Activated CD4-positive, alpha-beta T cell treated with anti-CD3 and anti-CD28 coated beads, Interleukin-2, amount 50 U/mL, for 24 hours (primary cell): ENCODE measurements around the gene SEC23IP.
"Not testable (repeated sequence)": the region's sequence is repeated elsewhere in the genome, so short reads cannot be mapped to it uniquely, and the experiment has no call there.

ENCODE experiments used
- DNase-seq, 2 donors: peaks; one replicate each; pipeline ENCODE4 v3.0.0-alpha.2; 2020; ENCODE audit warnings: low read depth in 1 of 2, low spot score in 1 of 2

The SEC23IP gene

DNA sequence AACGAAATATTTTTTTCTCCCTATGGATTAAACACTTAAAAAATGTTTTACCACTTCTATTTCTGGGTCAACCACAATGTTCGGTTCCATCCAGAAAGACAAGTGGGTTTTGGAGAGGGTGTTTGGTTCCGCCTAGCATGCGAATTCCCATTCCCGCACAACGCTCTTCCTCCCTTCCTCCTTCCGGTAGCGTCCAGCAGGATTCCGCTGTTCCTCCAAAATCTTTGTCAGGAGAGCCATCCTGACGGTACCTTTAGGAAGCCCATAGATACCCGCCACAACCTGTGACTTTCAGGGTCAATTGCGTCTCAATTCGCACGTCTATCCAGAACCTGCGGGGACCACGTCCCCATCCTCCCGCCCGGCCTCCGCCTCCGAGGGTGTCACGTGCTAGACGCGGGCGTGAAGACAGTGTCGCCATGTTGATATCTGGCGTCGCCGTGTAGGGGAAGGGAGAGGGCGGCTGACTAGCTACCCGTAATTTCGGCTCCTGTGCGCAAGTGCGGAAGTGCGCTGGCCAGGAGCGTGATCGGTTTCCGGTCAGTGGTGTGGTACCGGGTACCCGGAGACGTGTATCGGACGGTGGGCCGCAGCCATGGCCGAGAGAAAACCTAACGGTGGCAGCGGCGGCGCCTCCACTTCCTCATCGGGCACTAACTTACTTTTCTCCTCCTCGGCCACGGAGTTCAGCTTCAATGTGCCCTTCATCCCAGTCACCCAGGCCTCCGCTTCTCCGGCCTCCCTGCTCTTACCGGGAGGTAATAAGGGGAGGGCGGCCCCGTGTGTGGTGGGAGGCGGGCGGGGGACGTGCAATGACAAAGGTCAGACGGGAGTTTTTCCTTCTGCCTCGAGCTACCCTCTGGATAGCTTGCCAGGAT, at the start of gene SEC23IP:
Gene SEC23IP (plus strand): TSS at position 543 of the 878 bp plus-strand sequence. CDS start 53 bp downstream, at position 596.
- peak; percentile 80 to 91 for DNase-seq

DNA sequence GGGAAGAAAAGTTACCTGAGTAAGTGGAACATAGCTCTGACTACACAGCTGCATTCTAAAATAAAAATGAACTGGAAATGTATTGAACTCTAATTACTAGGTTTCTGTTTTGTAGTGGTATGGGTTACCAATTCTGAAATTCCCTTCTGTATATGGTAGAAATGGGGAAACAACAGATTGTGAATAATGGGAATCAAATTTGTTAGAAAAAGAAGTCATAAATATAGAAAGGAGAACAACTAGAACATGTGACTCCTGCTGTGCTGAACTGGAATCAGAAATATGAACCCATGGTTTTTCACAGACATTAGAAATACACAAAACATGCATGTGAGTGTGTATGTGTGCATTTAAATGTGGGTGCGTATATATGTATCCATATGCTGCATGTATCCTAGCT, 46.9 kb upstream of the SEC23IP start:
- no peak for DNase-seq

DNA sequence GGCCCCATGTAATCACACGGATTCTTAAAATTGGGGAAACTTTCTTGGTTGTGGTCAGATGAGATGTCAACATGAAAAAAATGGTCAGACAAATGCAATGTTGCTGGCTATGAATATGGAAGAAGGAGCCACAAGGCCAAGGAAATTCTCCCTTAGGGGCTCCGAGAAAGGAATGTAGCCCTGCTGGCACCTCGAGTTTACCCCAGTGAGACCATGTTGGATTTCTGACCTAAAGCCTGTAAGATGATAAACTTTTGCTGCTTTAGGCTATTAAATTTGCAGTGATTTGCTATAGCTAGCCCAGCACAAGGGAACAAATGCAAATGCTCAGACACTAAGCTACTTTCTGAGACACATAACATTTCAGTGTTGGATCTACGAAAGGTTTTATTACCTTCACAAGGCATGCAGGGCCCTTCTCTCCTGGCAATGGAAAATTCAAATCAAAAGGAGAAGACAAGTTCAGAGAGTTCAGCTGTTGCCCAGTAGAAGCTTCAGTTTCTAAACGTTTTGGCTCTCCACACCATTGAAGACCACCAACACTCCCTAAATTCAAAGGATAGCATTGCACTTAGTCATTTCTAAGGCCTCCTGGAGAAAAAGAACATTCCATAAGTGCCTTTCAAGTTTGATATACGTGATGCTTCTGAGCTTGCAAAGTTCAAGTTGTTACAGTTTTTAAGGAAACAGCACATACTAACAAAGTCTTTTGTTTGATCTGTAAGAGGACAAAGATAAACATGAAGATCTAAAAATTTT, 43.3 kb upstream of the SEC23IP start:
- no peak for DNase-seq

DNA sequence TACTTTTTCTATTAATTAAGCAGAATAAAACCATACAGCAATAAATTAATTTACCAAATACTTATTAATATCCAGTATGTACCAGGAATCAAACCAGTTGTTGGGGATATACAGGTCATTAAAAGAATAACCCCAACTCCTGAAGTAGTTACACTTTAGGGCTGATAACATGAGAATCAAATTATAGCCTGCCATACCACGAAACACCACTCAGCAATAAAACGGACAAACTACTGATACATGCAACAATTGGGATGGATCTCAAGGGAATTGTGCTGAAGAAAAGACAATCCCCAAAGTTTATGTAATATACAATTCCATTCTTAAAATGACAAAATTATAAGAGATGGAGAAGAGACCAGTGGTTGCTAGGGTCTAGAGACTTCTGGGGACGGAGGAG, 42.6 kb upstream of the SEC23IP start:
- DNase-seq, result no peak

DNA sequence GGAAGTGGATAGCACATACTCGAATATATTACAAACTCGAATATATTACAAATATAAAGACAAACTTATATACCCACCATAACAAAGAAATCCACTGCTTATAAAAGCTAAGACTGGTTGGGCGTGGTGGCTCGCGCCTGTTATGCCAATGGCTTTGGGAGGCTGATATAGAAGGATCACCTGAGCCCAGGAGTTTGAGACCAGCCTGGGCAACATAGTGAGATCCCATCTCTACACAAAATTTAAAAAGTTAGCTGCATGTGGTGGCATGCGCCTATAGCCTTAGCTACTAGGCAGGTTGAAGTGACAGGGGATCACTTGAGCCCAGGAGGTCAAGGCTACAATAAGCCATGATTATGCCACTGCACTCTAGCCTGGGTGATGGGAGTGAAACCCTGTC, 40.3 kb upstream of the SEC23IP start:
- DNase-seq, result no peak

DNA sequence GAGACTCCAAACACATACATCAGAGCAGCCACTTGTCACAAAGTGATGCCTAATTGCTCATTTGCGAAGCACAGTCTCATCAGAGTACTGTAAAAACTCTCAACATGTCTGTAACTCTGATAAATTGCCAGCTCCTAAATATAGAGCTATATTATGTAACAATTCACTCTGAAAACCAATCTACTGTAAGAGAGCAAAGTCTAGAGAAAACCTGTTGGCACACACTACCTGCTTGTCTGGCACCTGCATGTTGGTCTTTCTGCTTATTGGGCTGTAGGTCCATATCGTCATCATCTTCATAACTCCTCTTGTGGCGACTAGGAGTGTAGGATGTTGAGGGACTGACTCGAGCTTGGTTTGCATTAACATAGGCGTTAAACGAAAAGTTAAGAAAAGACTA, 39.7 kb upstream of the SEC23IP start:
- no peak for DNase-seq

DNA sequence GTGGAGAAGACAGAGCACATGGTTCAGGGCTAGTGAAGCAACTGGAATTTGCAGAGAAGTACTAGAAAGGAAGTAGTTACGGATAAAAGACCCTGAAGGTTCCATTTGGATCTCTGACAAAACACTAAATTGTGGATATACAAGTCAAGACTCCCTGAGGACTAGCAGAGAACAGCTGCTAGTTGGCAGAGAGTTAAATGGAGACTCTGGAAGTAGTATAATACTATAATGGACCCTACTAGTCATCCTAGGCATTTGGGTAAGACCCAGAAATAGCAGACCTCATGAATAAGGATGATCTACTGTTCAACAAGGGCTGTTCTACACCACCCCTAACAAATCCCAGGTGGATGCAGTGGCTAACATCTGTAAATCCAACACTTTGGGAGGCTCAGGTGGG, 39.0 kb upstream of the SEC23IP start:
- no peak for DNase-seq

DNA sequence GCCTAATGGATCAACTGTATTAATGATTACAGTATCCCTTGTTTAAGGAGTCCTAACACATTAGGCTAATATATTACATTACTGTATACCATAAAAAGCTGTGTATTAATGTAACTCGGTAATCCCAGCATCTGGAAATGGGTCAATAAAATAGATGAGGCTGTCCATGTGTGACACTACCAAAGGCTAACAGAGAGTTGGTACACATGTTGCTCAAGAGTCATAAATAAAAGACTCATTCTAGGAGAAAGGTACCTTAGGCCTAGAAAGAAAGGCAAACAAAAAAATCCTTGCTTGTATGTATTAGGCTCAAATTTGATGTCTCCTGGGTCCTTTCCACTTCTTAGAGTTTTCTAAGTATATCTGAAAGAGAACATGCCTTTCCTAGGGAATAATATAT, 34.5 kb upstream of the SEC23IP start:
- DNase-seq, result no peak

DNA sequence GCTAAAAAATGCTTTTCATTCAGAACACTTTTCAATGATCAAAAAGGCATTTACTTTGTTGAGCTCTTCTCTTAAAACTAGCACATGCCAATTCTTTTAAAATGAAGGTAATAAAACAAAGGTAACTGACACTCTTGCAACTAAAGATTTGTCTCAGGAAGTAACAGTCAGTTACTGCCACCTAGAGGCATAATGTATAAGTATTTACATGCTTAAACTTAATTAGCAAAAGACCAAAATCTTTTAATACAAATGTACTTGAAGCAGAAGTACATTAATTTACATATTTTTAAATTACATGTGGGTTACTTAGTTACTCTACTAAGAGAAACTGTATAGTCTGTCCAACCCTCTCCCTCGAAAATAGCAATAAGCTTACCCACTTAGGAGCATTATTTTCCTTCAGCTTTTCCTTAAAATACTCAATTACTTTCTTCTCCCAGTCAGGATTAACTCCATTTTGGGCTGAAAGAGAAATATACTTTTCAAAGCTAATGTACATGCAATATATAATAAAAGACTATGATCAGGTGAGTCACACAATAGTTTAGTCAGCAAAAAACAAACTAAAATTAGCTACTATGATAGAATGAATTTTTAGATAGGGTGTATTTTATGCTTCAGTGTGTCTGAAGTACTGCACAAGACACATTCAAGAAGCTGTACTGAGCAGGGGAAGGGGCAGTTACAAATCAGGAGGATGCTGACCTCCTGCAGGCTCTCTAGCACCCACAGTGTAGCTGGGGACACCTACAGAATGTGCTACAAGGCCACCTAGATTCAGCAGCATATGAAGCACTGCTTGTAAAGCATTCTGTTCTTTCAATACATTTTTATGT, 32.9 kb upstream of the SEC23IP start:
- DNase-seq, result no peak

DNA sequence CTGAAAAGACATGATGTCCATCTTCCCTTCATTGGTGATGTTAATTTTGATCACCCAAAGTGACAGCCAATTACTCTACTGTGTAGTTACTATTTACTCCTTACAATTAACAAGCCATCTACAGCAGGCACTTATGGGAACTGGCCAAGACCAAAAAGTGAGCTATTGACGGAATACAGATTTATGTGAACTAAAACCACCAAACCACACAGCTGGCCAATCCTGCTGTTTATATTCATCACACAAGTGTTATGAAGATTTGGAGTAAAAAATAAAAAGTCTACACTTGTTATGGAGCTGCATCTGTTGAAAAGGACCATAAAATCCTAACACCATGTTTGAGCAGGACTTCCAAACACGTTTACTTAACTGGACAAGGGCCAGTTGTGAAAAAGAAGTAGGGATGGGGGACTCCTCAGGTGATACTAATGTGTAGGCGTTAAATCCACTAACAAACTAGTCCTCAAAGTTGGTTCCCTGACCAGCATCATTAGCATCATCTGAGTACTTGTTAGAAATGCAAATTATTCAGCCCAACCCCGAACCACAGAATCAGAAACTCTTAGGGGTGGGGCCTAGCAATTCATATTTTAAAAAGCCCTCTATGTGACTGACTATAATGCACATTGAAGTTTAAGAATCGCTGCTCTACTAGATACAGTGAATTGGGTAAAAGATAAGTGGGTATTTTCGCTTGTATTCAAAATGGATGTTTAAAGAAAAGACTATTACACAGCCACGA, 31.5 kb upstream of the SEC23IP start:
- no peak for DNase-seq

DNA sequence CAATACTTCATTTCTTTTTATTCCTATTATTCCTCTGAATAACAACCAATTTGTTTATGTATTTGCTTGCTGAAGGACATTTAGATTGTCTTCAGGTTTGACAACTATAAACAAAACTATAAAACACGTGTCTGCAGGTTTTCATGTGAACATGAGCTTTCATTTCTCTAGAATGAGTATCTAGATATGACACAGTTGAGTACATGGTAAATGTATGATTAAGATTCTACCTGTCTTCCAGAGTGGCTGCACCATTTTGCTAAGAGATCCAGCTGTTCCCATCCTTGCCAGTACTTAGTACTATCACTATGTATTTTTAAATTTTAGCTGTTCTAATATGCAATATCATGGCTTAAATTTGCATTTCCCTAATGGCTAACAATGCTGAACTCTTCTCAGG, 30.0 kb upstream of the SEC23IP start:
- DNase-seq, result no peak

DNA sequence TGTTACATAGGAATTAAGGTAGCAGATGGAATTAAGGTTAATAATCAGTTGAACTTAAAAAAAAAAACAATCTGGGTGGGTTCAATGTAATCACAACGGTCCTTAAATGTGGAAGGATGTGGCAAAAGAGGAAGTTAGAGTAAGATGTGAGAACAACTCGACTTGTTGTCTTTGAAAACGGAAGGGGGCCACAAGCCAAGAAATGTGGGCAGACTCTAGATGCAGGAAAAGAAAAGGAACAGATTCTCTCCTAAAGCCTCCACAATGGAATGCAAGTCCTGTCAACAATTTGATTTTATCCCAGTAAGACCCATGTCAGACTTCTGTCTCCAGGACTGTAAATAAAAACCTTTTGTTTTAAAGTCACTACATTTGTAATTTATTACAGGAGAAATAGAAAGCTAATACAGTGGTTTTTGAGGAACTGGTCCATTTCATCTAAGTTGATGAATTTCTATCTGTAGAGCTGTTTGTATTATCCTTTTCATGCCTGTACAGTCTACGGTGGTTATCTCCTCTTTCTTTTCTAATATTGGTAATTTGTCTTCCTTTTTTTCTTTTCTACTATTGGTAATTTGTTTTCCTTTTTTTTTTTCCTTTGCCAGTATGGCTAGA, 28.5 kb upstream of the SEC23IP start:
- DNase-seq, result no peak

DNA sequence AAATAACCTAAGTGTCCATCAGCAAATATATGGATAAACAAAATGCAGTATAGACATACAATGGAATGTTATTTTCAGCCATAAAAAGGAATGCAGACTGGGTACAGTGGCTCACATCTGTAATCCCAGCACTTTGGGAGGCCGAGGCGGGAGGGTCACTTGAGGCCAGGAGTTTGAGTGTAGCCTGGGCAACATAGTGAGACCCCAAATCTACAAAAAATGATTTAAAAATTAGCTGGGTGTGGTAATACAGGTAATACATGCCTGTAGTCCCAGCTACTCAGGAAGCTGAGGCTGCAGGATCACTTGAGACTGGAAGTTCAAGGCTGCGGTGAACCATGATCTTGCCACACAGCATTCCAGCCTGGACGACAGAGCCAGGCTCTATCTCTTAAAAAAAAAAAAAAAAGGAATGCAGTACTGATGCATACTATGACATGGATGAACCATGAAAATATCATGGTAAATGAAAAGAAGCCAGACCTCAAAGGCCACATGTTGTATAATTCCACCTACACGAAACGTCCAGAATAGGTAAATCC, 26.8 kb upstream of the SEC23IP start:
- DNase-seq, result no peak

DNA sequence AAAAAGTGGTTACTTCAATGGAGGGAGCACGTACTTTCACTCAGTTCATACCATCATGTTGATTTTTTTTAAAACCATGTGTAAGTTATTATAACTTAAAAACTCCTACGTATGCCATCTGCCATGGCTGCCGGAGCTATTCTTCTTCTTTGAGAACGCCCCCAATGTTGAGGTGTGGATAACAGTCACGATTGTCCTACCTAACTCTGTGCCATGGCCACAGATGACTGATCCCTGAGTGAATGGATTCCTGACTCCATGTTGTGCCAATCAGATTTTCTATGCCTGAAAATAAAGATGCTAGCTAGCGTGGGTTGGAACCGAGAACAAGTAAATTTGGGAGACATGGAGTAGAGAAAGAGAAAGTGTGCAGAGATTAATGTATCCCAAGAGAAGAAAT, 25.2 kb upstream of the SEC23IP start:
- no peak for DNase-seq

DNA sequence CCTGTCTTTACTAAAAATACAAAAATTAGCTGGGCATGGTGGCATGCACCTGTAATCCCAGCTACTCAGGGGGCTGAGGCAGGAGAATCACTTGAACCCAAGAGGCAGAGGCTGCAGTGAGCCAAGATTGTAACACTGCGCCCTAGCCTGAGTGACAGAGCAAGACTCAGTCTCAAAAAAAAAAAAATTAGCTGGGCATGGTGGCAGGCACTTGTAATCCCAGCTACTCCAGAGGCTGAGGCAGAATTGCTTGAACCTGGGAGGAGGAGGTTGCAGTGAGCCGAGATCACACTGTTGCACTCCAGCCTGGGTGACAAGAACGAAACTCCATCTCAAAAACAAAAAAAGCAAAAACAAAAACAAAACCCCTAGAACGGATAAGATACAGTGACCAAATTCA, 23.1 kb upstream of the SEC23IP start:
- DNase-seq, result not testable (repeated sequence)

DNA sequence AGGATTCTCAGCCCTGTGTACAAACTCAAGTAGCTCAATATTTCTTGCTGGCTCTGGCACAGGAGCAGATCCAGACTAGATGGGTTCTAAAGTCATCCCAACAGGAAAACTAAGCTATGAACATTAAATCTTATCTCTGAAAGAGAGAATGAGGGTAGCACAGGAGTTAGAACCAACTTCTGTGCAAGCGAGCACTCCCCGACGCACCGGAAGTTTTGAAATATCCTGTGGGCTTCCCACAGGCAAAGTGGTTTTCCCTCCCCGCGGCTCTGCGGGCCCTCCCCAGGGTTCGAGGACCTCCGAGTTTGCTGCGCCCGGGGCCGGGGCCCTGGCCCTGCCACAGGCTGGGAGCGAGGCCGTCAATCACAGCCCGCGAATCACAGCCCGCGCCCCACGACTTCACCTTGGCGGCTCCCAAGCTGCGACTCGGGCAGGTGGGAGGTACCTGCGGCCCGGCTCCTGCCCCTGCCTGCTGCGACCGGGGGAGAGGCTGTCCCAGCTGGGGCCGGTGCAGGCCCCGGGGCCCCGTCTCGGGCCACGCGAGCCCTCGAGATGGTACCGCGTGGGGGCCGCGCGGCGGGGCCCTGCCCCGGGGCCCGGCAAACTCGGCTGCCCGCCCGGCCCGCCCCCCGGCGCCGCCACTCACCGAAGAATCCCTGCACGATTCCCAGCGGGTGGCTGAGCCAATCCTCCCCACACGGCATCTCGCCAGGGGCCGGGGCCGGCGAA, 20.5 kb upstream of the SEC23IP start:
- peak; percentile 38 to 42 for DNase-seq

DNA sequence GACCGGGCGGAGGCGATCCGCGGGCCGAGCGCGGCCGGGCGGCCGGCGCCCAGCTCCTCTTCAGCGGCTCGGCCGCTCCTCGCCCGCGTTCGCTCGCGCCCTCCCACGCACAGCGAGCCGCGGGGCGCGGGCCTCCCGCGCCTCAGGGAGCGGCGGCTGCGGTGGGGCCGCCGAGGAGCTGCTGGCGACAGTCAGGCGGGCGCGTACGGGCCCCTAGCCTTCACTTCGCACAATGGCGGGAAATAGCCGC, 20.0 kb upstream of the SEC23IP start, which contains the start of gene MCMBP:
Gene MCMBP (minus strand): TSS at position 234 of the 250 bp plus-strand sequence. CDS start 259 bp downstream, outside the sequence.
- no peak for DNase-seq

DNA sequence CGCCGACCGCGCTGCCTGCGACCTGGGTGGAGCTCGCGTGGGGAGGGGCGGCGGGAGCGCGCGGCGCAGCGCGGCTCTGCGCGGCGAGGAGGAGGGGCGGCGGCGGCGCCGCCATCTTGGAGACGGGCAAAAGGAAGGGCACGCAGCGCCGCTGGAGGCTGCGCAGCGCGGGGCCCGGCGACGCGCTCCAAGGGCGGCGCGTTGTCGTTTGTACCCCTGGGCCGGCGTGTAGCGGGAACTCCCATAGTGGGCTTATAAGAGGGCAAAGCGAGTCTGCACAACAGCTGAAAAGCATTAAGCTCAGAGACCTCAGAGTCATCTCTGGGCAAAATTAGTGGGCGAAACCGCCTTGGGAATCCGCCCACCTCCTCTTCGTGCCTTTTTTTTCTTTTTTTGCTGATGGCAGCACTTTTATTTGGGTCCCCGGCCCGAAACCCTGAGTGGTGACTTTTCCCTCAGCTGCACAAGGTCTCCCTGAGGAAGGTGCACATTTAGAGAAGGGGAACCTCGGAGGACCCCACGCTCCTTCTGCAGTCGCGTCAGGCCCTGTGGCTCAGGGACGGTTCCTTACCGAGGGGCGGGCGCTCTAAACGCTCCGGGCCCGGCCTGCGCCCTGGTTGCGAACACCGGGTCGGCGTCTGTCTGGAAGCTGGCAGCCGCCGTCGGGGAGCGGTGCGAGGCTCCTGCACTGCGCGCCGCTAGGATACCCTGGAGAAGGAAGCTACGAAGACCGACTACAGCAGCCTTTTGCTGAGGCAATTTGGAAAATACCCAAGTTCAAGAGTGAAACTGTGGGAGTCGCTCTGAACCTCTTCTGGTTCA, 19.5 kb upstream of the SEC23IP start:
- peak; percentile 77 to 83 for DNase-seq

DNA sequence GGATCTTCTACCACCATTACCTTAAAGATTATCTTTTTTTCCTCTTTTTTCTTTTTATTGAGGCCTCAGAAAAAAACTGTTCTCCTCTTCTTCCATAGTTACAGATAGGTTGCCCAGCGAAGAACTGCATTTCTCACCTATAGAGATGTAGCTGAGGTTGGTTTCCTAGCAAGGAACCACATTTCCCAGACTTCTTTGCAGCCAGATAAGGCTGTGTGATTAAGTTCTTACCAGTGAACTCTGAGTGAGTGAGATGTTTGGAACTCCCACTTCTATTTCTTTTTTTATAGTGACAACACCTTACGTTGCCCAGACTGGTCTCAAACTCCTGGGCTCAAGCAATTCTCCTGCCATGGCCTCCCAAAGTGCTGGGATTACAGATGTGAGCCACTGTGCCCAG, 14.0 kb upstream of the SEC23IP start:
- no peak for DNase-seq
